AG10803 (cell line): ENCODE measurements around the gene MCTP1.

ENCODE experiments used
- DNase-seq: peaks from one replicate; pipeline ENCODE4 v3.0.0; 2010; ENCODE audit warnings: low read depth
- H3K4me3 ChIP-seq: 2 replicates; pipeline ENCODE4 v1.5.1; 2011; ENCODE audit warnings: mild to moderate bottlenecking, low read length, control low read depth
- CTCF ChIP-seq: conservative IDR thresholded peaks from 2 replicates; pipeline ENCODE4 v1.5.1; 2011; ENCODE audit warnings: mild to moderate bottlenecking, low read length, control low read depth, inconsistent platforms

MCTP1 gene

GRCh38 chr5:95164861-95165260 lies 120.0 kb downstream of the MCTP1 start:
- no peak for TF ChIP-seq CTCF
- DNase-seq, result no peak

DNA sequence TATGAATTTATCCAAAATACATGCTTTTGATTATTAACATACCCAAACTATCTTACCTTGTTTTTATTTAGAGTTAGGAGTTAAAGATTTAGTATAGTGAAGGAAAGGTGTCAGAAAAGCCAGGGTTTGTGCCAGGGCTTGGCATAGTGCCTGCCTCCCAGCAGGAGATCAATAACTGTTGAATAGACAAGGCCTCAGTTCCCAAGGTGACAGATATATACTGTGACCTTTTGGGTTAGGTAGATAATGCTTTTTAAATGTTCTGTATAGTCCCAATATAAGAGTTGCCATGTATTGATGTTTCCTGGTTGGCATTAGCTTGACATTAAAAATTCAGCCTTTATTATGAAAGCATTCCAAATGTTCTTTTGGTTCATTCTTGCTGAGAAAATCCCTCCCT lies 121.8 kb downstream of the MCTP1 start:
- H3K4me3 ChIP-seq, result no peak overlapping the region
- no peak for TF ChIP-seq CTCF
- DNase-seq, result no peak

More at GRCh38 chr5:95164861-95165260, 120.0 kb downstream of the MCTP1 start:
- no peak overlapping the region for H3K4me3 ChIP-seq

DNA sequence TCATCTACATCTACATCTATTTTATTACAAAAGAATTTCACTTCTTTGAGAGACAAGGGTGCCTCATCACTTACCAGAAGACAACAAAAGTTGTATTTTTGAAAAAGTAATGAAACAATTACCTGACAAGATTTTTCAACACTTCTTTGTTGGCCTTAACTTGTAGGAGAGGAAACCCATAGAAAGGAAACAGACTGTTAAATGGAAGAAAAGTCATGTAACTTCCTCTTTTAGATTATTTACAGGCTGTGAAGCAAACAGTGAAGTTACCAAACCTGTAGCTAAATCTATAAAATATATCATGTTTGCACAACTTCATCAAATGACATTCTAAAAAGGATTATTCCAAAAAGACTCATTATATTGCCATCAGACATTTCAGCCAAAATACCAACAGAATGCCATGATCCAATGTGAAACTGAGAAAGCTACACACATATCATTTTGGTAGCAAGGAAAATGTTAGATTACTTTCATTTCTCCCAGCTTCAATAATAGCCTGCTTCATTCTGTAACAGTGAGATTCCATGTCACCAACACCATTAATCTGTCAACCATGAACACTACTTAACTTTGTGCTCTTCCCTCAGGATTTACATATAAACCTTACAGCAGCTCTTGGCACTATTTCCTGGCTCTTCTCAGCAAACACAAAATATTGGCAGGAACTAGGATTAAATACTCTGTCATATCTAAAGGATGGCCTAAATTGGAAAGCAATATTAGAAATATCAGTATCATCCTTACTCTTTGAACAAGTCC lies 122.5 kb downstream of the MCTP1 start:
- DNase-seq, result no peak
- TF ChIP-seq CTCF, result no peak
- H3K4me3 ChIP-seq, result no peak overlapping the region

GRCh38 chr5:95159603-95160002 lies 125.3 kb downstream of the MCTP1 start:
- H3K4me3 ChIP-seq, result no peak overlapping the region
- TF ChIP-seq CTCF, result no peak
- DNase-seq, result no peak

DNA sequence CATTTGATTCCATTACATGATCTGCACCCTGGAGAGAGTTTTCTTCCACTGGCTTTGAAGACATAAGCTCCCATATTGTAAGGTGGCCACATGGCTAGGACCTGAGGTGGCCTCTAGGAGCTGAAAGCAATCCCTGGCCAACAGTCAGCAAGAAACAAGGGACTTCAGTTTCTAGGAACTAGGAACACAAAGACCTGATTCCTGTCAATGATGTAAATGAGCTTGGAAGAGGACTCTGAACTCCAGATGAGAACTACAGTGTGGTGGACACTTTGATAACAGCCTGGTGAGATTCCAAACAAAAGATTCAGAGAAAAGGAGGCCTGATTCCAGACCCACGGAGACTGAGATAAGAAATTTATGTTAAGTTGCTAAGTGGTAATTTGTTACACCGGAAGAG lies 129.0 kb downstream of the MCTP1 start:
- DNase-seq, result no peak
- no peak for TF ChIP-seq CTCF
- H3K4me3 ChIP-seq, result no peak overlapping the region

GRCh38 chr5:95153511-95153910 lies 131.4 kb downstream of the MCTP1 start:
- no peak overlapping the region for H3K4me3 ChIP-seq
- DNase-seq, result no peak
- TF ChIP-seq CTCF, result no peak

GRCh38 chr5:95152535-95152934 lies 132.4 kb downstream of the MCTP1 start:
- DNase-seq, result no peak
- no peak overlapping the region for H3K4me3 ChIP-seq
- no peak for TF ChIP-seq CTCF
